ENCODE measurements around the gene SSNA1.
A peak's percentile ranks its signal among the peaks of the same experiment; 100 is the strongest.

The SSNA1 gene

DNA sequence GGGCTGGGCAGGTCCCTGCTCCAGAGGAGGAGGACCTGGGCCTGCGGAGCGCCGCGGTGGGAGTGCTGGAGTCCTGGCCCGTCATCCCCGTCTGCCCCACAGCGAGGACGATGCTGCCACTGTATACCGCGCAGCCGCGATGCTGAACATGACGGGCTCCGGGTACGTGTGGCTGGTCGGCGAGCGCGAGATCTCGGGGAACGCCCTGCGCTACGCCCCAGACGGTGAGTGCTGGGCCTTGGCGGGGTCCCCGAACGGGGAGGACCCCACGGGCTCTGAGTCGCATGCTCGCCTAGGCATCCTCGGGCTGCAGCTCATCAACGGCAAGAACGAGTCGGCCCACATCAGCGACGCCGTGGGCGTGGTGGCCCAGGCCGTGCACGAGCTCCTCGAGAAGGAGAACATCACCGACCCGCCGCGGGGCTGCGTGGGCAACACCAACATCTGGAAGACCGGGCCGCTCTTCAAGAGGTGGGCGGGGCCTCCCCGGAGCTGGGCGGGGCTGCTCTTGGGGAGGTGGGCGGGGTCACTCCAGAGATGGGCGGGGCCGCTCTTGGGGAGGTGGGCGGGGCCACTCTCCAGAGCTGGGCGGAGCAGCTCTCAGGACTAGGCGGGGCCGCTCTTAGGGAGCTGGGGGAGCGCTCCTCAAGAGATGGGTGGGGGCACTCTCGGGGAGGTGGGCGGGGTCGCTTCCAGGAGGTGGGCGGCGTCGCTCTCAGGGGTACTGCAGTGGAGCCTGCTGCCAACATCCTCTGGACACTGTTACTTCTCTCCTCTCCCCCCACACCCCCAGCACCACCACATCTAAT is 31.7 kb upstream of the SSNA1 start:
- DNase-seq: peak in 3 of 4 experiments; percentile 34 to 38 (median 37)

DNA sequence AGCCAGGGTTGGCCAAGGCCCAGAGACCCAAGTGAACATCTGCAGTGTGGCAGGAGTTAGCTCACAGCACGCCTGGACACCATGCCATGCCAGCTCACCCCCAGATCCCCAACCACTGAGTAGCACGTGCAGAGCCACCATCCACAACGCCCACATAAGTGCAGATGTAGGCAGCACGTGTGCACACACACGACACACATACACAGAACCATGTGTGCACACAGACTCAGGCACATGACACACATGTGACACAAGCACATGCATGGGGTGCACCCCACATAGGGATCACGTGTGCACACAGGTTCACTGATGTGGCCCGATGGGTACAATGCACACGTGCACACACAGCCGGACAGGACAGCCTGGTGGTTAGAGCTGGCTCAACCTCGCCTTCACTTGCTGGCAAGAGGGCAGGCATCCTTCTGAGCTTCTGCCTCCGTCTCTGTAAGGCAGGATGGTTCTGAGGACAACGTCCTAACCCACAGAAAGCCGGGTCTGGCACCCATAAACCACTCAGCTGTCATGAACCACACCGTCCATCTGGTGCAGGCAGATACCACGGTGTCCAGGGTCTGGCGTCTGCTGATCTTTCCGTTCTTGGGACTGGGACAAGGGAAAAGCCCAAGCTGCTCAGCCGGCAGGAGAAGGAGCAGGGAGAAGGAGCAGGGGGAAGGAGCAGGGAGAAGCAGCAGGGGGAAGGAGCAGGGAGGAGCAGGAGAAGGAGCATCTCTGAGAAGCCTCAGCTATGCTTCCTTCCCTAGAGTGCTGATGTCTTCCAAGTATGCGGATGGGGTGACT is 30.7 kb upstream of the SSNA1 start:
- no peak for DNase-seq

DNA sequence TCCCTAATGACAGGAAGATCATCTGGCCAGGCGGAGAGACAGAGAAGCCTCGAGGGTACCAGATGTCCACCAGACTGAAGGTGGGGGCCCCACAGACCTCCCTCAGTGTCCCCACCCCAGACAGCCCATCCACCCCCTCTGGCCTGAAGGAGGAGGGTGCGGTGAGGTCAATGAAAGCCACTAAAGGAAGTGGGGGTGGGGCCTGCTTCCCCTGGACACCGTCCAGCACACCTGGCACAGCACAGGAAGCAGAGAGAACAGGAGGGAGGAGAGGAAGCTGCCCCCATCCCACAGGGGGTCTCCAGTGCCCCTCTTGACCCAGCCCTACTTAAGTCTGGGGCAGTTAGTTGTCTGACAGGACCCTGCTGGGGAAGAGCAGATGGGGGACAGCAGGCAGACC is 29.9 kb upstream of the SSNA1 start:
- DNase-seq: no peak

DNA sequence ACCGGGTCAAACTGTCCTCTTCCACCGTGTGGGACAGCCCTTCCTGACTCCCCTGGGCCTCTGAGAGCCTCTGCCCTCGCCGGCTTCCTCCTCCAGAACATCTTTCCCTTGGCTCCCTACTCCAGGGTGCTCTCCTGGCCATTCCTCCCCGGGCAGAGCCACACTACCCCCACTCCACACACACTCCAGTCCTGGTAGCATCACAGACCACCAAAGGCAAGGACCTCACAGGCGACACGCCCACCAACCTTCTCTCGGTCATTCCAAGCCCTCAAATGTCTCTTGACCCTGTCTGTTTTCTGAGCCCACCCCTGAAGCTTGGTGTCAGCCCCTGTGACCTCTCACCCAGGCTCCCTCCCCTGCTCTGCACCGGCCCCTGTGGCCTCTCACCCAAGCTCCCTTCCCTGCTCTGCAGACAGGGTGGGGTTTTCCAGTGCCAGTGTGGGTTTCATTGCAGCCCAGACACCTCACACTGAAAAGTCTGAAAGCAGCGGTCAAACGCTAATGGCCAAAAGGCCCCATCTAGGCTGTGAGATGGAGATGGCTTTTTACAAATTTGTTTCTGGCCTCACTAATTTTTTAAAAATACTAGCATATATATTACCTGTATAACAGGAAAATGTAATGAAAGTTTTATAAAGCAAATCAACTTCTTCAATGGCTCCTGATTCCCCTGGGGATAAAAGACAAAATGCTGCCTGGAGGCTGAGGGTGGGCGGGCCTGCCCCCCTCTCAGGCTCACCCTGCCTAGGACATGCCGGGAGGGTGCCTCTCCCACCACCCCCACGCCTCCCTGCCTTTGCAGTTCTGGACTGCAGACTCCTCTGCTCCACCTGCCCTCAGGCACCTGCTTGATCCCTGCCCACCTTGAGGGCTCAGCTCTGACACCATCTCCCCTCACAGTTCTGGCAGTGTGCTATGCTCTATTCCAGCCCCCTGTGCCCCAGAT is 29.1 kb upstream of the SSNA1 start:
- DNase-seq: no peak

DNA sequence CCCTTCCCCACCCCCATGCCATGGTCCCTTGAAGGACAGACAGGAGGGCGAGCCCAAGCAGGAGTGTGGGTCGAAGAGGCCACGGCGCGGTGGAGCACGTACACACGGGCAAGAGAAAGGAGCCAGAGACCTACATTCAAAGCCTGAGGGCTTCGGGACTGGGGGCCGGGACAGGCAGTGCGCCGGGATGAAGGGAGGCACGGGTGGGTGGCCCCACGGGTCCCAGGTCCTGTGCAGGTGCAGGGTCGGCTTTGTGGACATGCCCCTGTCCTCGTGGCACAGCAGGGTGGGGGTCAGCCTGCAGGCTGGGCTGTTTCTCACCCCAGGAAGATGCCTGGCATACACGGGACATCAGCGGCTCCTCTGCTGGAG is 28.4 kb upstream of the SSNA1 start:
- no peak for DNase-seq

DNA sequence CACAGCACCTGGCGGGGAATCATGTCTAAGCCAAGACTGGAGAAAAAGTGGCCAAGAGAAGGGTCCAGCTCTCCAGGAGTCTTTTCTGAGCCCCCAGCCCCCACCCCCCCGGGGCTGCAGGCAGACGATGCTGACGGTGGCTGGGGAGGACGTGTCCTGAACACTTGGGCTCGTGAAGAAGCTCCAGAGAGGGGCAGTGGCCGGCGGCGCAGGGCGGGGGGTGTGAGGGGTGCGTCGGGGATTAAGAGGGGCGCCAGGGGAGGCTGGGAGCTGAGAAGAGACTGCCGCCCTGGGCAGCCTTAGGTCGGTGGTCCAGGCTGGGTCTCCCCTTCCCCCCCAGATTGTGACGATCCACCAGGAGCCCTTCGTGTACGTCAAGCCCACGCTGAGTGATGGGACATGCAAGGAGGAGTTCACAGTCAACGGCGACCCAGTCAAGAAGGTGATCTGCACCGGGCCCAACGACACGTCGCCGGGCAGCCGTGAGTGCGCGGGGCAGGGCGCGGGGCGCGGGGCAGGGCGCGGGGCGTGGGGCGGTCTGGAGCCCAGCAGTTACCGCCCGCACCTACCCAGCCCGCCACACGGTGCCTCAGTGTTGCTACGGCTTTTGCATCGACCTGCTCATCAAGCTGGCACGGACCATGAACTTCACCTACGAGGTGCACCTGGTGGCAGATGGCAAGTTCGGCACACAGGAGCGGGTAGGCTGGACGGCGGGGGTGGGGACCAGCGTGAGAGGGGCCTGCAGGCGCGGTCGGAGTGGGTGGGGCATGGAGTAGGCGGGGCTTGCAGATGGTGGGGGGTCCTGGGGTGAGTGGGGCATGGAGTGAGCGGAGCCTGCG is 27.5 kb upstream of the SSNA1 start:
- DNase-seq: no peak

DNA sequence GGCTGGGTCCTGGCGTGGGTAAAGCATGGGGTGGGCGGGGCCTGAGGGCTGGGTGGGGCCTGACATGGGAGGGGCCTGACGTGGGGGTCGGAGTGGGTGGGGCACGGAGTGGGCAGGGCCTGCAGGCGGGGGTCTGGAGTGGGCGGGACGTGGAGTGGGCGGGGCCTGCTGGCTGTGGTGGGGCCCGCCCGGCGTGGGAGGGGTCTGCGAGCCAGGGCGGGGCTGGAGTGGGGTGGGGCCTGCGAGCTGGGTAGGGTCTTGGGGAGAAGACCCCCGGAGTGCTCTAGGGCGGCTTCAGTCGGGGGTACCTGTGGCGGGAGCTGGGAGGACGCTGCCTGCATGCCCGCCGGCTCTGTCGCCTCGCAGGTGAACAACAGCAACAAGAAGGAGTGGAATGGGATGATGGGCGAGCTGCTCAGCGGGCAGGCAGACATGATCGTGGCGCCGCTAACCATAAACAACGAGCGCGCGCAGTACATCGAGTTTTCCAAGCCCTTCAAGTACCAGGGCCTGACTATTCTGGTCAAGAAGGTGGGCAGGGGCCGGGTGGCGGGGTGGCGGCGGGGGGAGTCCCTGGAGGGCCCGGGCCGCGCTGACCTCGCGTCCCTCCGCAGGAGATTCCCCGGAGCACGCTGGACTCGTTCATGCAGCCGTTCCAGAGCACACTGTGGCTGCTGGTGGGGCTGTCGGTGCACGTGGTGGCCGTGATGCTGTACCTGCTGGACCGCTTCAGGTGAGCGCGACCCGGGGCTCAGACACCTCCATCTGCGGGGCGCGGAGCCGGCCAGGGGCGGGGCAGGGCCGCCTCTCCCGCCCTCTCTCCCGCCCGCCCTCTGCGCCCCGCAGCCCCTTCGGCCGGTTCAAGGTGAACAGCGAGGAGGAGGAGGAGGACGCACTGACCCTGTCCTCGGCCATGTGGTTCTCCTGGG is 26.7 kb upstream of the SSNA1 start:
- DNase-seq: no peak

DNA sequence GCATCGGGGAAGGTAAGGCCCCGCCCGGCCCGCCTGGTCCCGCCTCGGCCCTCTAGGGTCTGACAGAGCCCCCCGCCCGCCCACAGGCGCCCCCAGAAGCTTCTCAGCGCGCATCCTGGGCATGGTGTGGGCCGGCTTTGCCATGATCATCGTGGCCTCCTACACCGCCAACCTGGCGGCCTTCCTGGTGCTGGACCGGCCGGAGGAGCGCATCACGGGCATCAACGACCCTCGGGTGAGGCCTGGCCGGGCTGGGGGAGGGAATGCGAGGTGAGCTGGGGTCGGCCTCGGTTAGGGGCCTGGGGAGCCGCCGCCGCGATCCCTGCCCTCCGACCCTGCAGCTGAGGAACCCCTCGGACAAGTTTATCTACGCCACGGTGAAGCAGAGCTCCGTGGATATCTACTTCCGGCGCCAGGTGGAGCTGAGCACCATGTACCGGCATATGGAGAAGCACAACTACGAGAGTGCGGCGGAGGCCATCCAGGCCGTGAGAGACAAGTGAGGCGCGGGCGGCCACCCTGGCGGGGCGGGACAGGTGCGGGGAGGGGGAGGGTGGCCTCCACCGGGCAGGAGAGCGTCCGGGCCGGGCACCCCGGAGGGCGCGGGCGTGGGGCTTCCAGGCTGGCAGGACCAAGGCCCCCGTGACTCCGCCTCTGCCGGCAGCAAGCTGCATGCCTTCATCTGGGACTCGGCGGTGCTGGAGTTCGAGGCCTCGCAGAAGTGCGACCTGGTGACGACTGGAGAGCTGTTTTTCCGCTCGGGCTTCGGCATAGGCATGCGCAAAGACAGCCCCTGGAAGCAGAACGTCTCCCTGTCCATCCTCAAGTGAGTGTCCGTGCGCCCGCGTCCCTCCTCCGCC is 25.7 kb upstream of the SSNA1 start:
- DNase-seq: peak in 1 of 4 experiments; percentile 16

DNA sequence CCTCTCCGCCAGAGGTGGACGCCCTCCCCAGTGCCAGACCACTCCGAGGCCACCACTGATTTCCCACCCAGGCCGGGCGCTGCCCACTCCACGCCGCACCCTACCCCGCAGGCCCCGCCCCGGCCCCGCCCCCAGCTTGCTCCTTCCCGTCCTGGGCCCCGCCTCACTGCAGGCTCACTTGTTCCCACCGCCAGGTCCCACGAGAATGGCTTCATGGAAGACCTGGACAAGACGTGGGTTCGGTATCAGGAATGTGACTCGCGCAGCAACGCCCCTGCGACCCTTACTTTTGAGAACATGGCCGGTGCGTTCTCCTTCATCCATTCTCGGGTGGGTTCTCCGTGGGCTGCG is 25.1 kb upstream of the SSNA1 start:
- DNase-seq: no peak

DNA sequence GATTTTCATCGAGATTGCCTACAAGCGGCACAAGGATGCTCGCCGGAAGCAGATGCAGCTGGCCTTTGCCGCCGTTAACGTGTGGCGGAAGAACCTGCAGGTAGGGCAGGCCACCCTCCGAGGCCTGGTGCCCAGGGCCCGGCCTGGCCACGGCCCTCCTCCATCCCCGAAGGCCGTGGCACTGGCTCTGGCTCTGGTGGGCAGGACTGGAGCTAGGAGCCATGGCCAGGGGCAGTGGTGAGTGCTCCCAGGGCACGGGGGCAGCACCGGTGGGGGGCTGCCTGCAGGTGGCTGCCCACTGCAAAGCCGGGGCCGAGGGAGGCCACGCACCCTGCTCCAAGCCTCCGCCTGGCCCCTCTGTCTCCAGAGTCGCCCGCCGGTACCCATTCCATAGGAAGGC is 24.7 kb upstream of the SSNA1 start:
- DNase-seq: no peak

DNA sequence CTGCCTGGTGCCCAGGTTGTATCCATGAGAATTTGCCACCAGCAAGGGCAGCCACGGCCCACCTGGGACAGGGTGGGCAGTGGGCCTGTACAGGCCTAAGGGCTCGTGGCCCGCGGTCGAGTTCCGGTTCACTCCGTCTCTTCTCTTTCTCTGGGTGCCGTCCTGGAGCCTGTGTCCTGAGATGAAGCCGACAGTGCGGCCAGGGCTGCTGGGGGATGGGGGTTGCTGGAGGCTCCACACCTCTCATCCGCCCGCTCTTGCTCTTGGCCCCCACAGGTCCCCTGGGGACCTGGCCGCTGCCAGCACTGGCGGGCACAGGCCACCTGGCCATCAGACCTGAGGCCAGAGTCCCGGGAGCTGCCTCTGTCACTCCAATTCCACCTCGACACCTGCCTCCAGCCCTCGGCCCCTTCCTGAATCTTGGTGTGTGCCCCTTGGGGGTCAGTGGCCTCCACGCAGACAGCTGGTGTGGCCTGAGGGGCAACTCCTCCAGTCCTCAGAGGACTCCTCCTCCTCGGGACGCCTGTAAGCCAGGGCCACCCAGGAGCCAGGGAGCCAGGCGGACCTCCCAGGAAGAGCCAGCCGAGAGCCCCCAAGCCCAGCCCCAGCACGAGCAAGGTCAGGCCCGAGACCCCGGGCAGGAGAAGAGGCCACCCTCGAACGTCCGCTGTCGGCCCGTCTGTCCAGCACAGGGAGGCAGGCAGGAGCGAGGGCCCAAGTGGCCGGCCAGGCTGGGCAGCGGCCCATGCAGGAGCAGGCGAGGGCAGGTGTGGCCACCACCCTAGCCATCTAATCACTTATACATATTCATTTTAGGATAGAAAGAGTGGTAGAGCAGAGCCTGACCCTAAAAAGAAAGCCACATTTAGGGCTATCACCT is 23.9 kb upstream of the SSNA1 start:
- DNase-seq: no peak

DNA sequence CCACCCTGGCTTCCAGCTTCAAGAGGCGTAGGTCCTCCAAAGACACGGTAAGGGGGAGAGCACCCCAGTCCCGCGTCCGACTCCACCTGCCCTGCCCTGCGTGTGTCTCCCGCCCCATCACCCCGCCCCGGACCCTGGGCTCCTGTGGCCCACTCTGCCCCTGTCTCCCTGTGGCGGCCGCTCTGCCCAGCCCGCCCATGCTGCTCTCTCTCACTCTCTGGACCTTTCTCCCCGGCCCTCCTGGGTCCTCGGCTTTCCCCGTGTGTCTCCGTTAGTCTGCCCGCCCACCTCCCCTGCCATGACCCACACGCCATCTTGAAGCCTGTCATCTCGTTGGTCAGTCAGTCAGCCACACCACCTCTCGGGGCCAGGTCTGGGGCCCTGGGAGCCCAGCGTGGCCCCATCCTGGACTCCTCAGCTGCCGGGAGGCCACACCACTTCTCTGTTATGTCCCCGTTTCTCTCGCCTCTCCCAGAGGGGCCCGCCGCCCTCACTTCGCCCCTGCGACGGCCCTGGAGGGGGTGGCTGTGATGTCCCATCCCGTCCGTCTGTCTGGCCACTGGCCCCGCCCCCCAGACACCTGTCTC is 23.1 kb upstream of the SSNA1 start:
- DNase-seq: no peak

DNA sequence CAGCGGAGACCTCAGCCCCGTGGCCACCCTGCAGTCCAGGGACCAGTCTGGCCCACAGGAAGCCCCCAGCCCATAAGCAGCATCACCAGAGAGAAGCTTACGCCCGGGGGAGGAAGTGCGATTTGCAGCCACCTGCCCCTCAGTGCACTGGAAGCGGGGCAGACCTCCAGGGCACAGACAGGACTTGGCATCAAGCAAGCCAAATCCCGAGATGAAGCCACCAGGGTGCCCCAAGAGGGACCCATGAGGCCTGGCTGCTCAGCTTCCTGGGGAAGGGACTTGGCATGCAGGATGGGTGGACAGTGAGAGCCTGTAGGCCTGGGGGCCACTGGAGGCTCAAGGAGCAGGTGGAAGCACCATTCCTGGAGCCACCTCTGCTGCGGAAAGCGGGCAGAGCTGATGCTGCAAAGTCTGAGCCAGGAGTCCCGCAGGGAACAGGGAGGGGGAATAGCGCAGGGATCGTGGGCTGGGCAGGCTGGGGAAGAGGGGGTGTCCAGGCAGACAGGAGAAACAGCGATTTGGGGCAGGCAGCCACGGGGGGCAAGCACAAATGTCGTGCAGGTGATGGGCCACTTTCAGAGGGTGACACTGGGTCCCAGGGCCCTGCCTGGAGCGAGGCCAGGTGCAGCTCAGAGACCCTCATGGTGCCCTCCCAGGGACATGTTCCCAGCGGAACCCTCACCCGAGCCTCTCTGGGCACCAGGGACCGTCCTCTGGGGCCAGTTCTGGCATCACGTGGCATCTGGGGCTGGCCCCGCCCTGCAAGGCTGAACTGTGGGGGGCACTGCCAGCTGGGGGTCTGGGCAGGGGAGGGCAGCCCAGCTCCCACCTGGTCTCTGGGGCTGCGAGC is 21.9 kb upstream of the SSNA1 start:
- no peak for DNase-seq

DNA sequence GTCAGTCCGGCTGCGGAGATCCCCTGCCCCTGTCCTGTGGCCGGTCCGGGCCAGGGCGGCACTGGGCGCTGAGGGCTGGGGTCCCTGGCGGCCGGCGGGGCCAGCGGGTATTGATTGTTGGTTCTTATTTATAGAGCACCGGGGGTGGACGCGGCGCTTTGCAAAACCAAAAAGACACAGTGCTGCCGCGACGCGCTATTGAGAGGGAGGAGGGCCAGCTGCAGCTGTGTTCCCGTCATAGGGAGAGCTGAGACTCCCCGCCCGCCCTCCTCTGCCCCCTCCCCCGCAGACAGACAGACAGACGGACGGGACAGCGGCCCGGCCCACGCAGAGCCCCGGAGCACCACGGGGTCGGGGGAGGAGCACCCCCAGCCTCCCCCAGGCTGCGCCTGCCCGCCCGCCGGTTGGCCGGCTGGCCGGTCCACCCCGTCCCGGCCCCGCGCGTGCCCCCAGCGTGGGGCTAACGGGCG is 21.2 kb upstream of the SSNA1 start:
- DNase-seq: no peak

DNA sequence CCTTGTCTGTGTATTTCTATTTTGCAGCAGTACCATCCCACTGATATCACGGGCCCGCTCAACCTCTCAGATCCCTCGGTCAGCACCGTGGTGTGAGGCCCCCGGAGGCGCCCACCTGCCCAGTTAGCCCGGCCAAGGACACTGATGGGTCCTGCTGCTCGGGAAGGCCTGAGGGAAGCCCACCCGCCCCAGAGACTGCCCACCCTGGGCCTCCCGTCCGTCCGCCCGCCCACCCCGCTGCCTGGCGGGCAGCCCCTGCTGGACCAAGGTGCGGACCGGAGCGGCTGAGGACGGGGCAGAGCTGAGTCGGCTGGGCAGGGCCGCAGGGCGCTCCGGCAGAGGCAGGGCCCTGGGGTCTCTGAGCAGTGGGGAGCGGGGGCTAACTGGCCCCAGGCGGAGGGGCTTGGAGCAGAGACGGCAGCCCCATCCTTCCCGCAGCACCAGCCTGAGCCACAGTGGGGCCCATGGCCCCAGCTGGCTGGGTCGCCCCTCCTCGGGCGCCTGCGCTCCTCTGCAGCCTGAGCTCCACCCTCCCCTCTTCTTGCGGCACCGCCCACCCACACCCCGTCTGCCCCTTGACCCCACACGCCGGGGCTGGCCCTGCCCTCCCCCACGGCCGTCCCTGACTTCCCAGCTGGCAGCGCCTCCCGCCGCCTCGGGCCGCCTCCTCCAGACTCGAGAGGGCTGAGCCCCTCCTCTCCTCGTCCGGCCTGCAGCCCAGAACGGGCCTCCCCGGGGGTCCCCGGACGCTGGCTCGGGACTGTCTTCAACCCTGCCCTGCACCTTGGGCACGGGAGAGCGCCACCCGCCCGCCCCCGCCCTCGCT is 20.5 kb upstream of the SSNA1 start:
- DNase-seq: no peak

DNA sequence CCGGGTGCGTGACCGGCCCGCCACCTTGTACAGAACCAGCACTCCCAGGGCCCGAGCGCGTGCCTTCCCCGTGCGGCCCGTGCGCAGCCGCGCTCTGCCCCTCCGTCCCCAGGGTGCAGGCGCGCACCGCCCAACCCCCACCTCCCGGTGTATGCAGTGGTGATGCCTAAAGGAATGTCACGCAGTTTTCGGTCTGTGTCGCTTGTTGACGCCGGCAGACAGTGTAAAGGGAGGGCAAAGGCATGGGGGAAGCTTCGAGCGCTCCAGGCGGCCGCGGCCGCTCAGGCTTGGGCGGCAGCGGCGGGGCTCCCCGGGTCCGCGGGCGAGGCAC is 19.9 kb upstream of the SSNA1 start:
- DNase-seq: no peak
